SK-N-SH (cell line): ENCODE data around the gene FAM177A1. TPM values are rescaled to one million over a fixed set of nuclear protein-coding genes. Genes with fewer than 3 reads are reported as not detected.

Experiments
- CTCF ChIA-PET: fragments of 300-600, 350-600 bp; formaldehyde crosslinking; extraction: SDS; loops from one replicate; lab custom pipeline; 2021; lab: Yijun Ruan, JAX
- POLR2A ChIA-PET: fragments of 350-600 bp; sonication (Branson Sonifier 250); formaldehyde crosslinking; extraction: SDS; loops from one replicate; lab custom pipeline; 2020; ENCODE audit warnings: antibody characterized with exemption, inconsistent platforms; lab: Yijun Ruan, JAX
- DNase-seq: peaks from one replicate; pipeline ENCODE4 v3.0.0; 2012
- H2AFZ ChIP-seq: fragments of 200-600 bp; sonication (generic); 2 replicates; pipeline ENCODE4 v1.8.1; 2016; ENCODE audit warnings: antibody characterized with exemption, mild to moderate bottlenecking, low read depth
- H3F3A ChIP-seq: fragments of 200-600 bp; sonication (generic); replicated peaks from 2 replicates; pipeline ENCODE3; 2016; ENCODE audit warnings: antibody characterized with exemption, mild to moderate bottlenecking; ENCODE audit not compliant: insufficient read depth
- H3K27ac ChIP-seq, 2 experiments: fragments of 200-500 bp in 1 of 2; fragments of 200-600 bp in 1 of 2; sonication (Bioruptor generic) in 1 of 2; sonication (generic), shearing (Covaris generic) in 1 of 2; 2 replicates each; pipeline versions ENCODE4 v1.5.1 to v1.6.1; 2014 to 2016; ENCODE audit warnings: low read depth in 2 of 2, inconsistent platforms in 1 of 2, low read length in 1 of 2, mild to moderate bottlenecking in 1 of 2, mixed read lengths in 1 of 2
- H3K27me3 ChIP-seq: fragments of 200-600 bp; sonication (generic), shearing (Covaris generic); 2 replicates; pipeline ENCODE4 v1.6.1; 2016; ENCODE audit warnings: mixed run types; ENCODE audit not compliant: insufficient read depth
- H3K36me3 ChIP-seq, 2 experiments: fragments of 200-500 bp in 1 of 2; fragments of 200-600 bp in 1 of 2; sonication (Bioruptor generic) in 1 of 2; sonication (generic) in 1 of 2; replicated peaks in 1 of 2; 2 replicates each; pipeline versions ENCODE3 to v1.5.1; 2014 to 2016; ENCODE audit warnings: low read length in 1 of 2, mild to moderate bottlenecking in 1 of 2; ENCODE audit not compliant: insufficient read depth in 2 of 2, control insufficient read depth in 1 of 2
- H3K4me1 ChIP-seq, 2 experiments: fragments of 200-500 bp in 1 of 2; fragments of 200-600 bp in 1 of 2; sonication (Bioruptor generic) in 1 of 2; sonication (generic), shearing (Covaris generic) in 1 of 2; 2 replicates each; pipeline versions ENCODE4 v1.5.1 to v1.6.1; 2014 to 2016; ENCODE audit warnings: low read depth in 1 of 2, low read length in 1 of 2, mixed run types in 1 of 2; ENCODE audit not compliant: insufficient read depth in 2 of 2, control insufficient read depth in 1 of 2
- H3K4me2 ChIP-seq: fragments of 200-600 bp; sonication (generic), shearing (Covaris generic); 2 replicates; pipeline ENCODE4 v1.6.1; 2017; ENCODE audit warnings: mixed run types
- H3K4me3 ChIP-seq, 2 experiments: fragments of 200-500 bp in 1 of 2; fragments of 200-600 bp in 1 of 2; sonication (Bioruptor generic) in 1 of 2; sonication (generic), shearing (Covaris generic) in 1 of 2; 2 replicates each; pipeline versions ENCODE4 v1.5.1 to v1.8.1; 2014 to 2016; ENCODE audit warnings: low read depth in 2 of 2, inconsistent platforms in 1 of 2, low read length in 1 of 2, mild to moderate bottlenecking in 1 of 2, mixed read lengths in 1 of 2, moderate library complexity in 1 of 2
- H3K79me2 ChIP-seq: fragments of 200-600 bp; sonication (generic); 2 replicates; pipeline ENCODE4 v1.8.1; 2017; ENCODE audit warnings: mild to moderate bottlenecking; ENCODE audit not compliant: insufficient read depth
- H3K9ac ChIP-seq: fragments of 200-600 bp; sonication (generic); 2 replicates; pipeline ENCODE4 v1.6.1; 2017; ENCODE audit warnings: mixed run types
- H3K9me2 ChIP-seq: fragments of 200-600 bp; sonication (generic); 2 replicates; pipeline ENCODE4 v1.6.1; 2017; ENCODE audit warnings: mixed run types
- H3K9me3 ChIP-seq: fragments of 200-600 bp; sonication (generic); 2 replicates; pipeline ENCODE4 v1.6.1; 2017; ENCODE audit warnings: mixed run types, mild to moderate bottlenecking, moderate library complexity
- H4K20me1 ChIP-seq: fragments of 200-600 bp; sonication (generic); 2 replicates; pipeline ENCODE4 v1.6.1; 2017; ENCODE audit warnings: mild to moderate bottlenecking, mixed run types; ENCODE audit not compliant: insufficient read depth
- CHD2 ChIP-seq: fragments of 150-350 bp; IDR thresholded peaks from 2 replicates; pipeline ENCODE4 v1.6.1; 2018; ENCODE audit warnings: low read length; ENCODE audit not compliant: partially characterized antibody
- FOXM1 ChIP-seq: IDR thresholded peaks from 2 replicates; pipeline ENCODE4 v1.4.0; 2012; ENCODE audit warnings: low read depth, mild to moderate bottlenecking
- GATA2 ChIP-seq: sonication (generic); formaldehyde crosslinking; IDR thresholded peaks from 2 replicates; pipeline ENCODE4 v1.5.0; 2020; ENCODE audit warnings: mild to moderate bottlenecking, missing genetic modification reagents
- MEF2A ChIP-seq: IDR thresholded peaks from 2 replicates; pipeline ENCODE4 v1.4.0; 2012; ENCODE audit warnings: low read depth, borderline replicate concordance
- NFIC ChIP-seq: IDR thresholded peaks from 2 replicates; pipeline ENCODE4 v1.4.0; 2012; ENCODE audit warnings: borderline replicate concordance
- NRF1 ChIP-seq: IDR thresholded peaks from 2 replicates; pipeline ENCODE4 v1.6.1; 2012; ENCODE audit warnings: low read depth, mild to moderate bottlenecking, low read length
- POLR2AphosphoS5 ChIP-seq: IDR thresholded peaks from 2 replicates; pipeline ENCODE4 v1.6.1; 2012; ENCODE audit warnings: low read depth, low read length
- TAF1 ChIP-seq: IDR thresholded peaks from 2 replicates; pipeline ENCODE4 v1.6.1; 2012; ENCODE audit warnings: low read depth, mild to moderate bottlenecking, low read length, moderate library complexity, borderline replicate concordance
- TCF12 ChIP-seq: IDR thresholded peaks from 2 replicates; pipeline ENCODE4 v1.4.0; 2012
- TEAD4 ChIP-seq: IDR thresholded peaks from 2 replicates; pipeline ENCODE4 v1.4.0; 2012; ENCODE audit warnings: mild to moderate bottlenecking, borderline replicate concordance; ENCODE audit not compliant: insufficient read depth
- WGBS: methylation state at CpG from one replicate; pipeline ENCODE4 v1.1.6; 2017; ENCODE audit warnings: low lambda C conversion rate; 5-methylcytosine and 5-hydroxymethylcytosine counted together
- polyA plus RNA-seq, 3 experiments: library from polyadenylated mRNA; depleted of rRNA; stranded (reverse); fragments of >200 nt; gene quantifications; 2 replicates each; pipeline ENCODE4 v1.2.3, GENCODE V29; 2012
- TF ChIP-seq, protein P1 (sequence below): IDR thresholded peaks from 2 replicates; pipeline ENCODE4 v1.6.1; 2012; ENCODE audit warnings: mild to moderate bottlenecking, low read depth, low read length, moderate library complexity
- TF ChIP-seq, protein P2 (sequence below): IDR thresholded peaks from 2 replicates; pipeline ENCODE4 v1.4.0; 2012; ENCODE audit warnings: low read depth, borderline replicate concordance
- TF ChIP-seq, protein P3 (sequence below): IDR thresholded peaks from 2 replicates; pipeline ENCODE4; 2012
- TF ChIP-seq, protein P4 (sequence below): fragments of 150-350 bp; IDR thresholded peaks from 2 replicates; pipeline ENCODE4 v1.6.1; 2016; ENCODE audit warnings: mild to moderate bottlenecking, low read depth, low read length

Gene FAM177A1
- polyA plus RNA-seq, 1 of the 3 experiments (the other 2 are of a cell fraction) = 36.7 TPM

GRCh38 chr14:35117112-35117511 lies 71.0 kb downstream of the FAM177A1 start:
- CTCF ChIA-PET = interaction anchor here (1.0 kb wide), 1 partner anchor 15 kb away, joined by 3 read pairs; no protein-coding TSS in a partner anchor
- Histone ChIP-seq H3K4me3 (no peak overlapping the region), H3K4me2 (no peak overlapping the region), H3K27me3 (no peaks in the 10 kb centered on the region), H3K36me3 (peaks cover 10 to 33% of the 10 kb centered on the region in 2 experiments), H3K9me3 (no peaks in the 10 kb centered on the region), H3K4me1 (peaks cover 0 to 3% of the 10 kb centered on the region in 2 experiments; a peak in 1 of 4 replicates), H3K79me2 (peaks cover 46% of the 10 kb centered on the region), H3K9ac (no peak overlapping the region), H4K20me1 (no peaks in the 10 kb centered on the region), H3K27ac (no peak overlapping the region), H2AFZ (no peak overlapping the region), H3K9me2 (no peaks in the 10 kb centered on the region), H3F3A (peaks cover 6% of the 10 kb centered on the region)
- no peak for DNase-seq
- 96% methylated on average over 2 of the region's 2 CpGs for WGBS
- TF ChIP-seq, protein P1, sequence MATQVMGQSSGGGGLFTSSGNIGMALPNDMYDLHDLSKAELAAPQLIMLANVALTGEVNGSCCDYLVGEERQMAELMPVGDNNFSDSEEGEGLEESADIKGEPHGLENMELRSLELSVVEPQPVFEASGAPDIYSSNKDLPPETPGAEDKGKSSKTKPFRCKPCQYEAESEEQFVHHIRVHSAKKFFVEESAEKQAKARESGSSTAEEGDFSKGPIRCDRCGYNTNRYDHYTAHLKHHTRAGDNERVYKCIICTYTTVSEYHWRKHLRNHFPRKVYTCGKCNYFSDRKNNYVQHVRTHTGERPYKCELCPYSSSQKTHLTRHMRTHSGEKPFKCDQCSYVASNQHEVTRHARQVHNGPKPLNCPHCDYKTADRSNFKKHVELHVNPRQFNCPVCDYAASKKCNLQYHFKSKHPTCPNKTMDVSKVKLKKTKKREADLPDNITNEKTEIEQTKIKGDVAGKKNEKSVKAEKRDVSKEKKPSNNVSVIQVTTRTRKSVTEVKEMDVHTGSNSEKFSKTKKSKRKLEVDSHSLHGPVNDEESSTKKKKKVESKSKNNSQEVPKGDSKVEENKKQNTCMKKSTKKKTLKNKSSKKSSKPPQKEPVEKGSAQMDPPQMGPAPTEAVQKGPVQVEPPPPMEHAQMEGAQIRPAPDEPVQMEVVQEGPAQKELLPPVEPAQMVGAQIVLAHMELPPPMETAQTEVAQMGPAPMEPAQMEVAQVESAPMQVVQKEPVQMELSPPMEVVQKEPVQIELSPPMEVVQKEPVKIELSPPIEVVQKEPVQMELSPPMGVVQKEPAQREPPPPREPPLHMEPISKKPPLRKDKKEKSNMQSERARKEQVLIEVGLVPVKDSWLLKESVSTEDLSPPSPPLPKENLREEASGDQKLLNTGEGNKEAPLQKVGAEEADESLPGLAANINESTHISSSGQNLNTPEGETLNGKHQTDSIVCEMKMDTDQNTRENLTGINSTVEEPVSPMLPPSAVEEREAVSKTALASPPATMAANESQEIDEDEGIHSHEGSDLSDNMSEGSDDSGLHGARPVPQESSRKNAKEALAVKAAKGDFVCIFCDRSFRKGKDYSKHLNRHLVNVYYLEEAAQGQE = no peak
- TF ChIP-seq MEF2A = no peak
- TF ChIP-seq, protein P2, sequence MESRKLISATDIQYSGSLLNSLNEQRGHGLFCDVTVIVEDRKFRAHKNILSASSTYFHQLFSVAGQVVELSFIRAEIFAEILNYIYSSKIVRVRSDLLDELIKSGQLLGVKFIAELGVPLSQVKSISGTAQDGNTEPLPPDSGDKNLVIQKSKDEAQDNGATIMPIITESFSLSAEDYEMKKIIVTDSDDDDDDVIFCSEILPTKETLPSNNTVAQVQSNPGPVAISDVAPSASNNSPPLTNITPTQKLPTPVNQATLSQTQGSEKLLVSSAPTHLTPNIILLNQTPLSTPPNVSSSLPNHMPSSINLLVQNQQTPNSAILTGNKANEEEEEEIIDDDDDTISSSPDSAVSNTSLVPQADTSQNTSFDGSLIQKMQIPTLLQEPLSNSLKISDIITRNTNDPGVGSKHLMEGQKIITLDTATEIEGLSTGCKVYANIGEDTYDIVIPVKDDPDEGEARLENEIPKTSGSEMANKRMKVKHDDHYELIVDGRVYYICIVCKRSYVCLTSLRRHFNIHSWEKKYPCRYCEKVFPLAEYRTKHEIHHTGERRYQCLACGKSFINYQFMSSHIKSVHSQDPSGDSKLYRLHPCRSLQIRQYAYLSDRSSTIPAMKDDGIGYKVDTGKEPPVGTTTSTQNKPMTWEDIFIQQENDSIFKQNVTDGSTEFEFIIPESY = no peak
- TF ChIP-seq FOXM1 = no peak
- no peak for TF ChIP-seq TEAD4
- TF ChIP-seq POLR2AphosphoS5 = no peak
- no peak for TF ChIP-seq NFIC
- no peak for TF ChIP-seq TAF1
- no peak for TF ChIP-seq GATA2 (CRISPR knock-in tag)
- no peak for TF ChIP-seq NRF1
- TF ChIP-seq CHD2 = no peak
- TF ChIP-seq, protein P3, sequence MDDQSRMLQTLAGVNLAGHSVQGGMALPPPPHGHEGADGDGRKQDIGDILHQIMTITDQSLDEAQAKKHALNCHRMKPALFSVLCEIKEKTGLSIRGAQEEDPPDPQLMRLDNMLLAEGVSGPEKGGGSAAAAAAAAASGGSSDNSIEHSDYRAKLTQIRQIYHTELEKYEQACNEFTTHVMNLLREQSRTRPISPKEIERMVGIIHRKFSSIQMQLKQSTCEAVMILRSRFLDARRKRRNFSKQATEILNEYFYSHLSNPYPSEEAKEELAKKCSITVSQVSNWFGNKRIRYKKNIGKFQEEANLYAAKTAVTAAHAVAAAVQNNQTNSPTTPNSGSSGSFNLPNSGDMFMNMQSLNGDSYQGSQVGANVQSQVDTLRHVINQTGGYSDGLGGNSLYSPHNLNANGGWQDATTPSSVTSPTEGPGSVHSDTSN = no peak
- TF ChIP-seq, protein P4, sequence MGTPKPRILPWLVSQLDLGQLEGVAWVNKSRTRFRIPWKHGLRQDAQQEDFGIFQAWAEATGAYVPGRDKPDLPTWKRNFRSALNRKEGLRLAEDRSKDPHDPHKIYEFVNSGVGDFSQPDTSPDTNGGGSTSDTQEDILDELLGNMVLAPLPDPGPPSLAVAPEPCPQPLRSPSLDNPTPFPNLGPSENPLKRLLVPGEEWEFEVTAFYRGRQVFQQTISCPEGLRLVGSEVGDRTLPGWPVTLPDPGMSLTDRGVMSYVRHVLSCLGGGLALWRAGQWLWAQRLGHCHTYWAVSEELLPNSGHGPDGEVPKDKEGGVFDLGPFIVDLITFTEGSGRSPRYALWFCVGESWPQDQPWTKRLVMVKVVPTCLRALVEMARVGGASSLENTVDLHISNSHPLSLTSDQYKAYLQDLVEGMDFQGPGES = no peak
- TF ChIP-seq TCF12 = no peak
- POLR2A ChIA-PET = interaction anchor here (0.6 kb wide), 1 partner anchor 10 kb away, joined by 8 read pairs; no protein-coding TSS in a partner anchor
